Skin of body (tissue), 2 donors: Measurements from ENCODE around the gene ARHGEF7. TPM values are rescaled to one million over a fixed set of nuclear protein-coding genes. Genes with fewer than 3 reads are reported as not detected.

Experiments used
- DNase-seq: peaks from one replicate; lab custom pipeline; 2025; lab: John Stamatoyannopoulos, UW
- total RNA-seq: library from RNA; depleted of rRNA; stranded (reverse); fragments of >200 nt; gene quantifications from one replicate; pipeline ENCODE4 v1.2.3, GENCODE V29; 2014

Gene ARHGEF7
- total RNA-seq, 1 donor from 2014 or later = 114 TPM

DNA sequence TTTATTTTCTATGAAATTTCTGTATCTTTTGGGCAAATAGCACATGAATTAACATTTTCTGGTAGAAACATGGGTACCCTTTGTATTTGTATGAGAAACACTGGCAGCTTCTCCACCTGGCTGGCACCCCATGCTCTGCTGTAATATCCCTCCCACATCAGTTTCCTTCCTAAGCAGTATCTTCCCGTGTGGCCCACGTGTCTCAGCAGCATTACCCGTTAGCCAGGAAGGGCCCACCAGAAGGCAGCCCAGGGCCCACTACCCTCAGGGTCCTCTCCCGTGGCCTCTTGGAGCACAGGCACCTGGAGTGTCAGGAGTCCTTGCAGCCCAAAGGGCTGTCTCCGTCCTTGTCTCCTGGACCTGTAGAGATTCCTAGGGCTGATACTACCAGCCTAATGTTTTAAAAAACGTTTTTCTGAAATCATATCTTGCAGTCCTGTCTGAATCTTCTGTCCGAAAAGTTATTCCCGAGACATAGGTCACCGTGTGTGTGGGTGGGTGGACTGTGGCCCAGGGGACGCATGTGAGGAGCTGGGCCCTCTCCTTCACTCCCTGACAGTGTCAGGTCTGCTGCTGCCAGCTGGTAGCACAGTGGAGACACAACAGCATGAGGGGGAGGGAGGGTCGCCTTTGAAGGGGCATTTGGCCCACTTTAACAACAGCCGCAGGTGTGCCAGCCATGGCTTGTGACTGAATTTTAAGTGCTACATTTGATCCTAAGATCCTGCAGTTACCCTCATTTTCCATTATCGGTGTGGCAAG is 183.3 kb downstream of the ARHGEF7 start:
- DNase-seq = no peak

DNA sequence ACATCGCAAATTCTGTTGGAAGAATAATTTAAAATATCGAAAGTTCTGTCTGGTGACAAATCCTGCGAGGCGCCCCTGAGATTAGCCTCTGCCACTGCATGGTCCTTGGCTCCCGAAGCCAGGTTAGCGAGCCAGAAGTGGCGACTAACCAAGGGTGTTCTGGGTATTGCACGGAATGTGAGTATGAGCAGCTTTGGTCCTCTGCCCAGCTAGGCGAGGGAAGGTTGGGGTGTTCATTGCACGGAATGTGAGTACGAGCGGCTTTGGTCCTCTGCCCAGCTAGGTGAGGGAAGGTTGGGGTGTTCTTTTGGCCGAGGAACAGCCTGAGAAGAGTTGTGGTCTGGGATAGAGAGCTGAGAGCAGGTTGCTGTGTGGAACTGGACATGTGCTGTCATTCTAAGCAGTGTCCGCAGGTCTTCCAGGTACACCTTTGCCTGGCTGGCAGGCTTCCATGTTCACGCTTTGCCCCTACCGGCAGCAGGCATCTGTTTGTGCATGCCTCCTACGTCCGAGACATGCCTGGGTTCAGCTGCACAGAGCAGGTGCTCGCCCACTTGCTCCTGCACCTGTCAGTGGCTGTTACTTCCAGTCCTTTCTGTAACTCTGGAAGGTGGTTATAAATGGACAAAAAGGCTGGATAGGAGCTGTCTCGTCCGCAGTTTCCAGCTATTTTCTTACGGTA is 187.1 kb downstream of the ARHGEF7 start:
- DNase-seq = no peak

DNA sequence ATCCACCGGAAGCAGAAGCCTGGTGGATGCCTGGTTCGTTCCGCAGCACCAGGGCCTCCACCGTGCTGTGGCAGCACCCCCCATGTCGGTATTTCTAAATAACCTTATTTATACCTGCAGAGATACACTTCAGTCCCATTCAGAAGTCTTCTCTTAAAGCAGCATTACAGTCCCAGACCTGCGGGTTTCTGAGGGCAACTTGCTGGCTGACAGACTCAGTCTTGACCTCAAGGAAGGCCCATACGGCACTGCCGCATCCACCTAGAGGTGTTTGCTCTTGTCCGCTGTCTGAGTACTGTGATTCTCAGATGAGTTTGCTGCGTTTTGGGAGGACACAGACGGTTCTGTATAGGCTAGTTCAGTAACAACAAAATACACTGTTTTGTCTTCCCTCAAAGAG is 188.4 kb downstream of the ARHGEF7 start:
- DNase-seq = no peak

DNA sequence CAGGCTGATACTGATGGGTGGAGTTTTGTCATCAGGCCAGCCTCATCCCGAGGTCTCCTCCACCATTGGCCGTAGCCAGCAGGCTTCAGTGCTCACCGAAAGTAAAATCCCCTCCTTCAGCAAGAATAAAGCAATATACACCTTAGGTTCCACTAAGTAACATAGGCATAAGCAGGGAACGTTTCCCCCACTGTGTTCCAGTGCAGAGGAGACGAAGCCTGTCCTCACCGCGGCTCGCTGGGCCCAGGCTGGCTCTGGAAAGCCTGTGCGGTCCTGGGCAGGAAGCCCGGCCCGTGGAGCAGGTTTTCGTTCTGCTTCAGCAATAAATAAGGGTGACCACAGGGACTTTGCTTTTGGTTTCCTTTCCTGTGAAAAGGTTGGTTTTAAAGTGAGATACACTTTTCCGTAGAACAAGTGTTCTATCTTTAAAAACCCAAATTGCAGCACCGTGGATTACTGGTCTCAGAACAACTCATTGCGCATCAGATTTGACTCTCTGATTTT is 189.0 kb downstream of the ARHGEF7 start:
- DNase-seq = no peak

DNA sequence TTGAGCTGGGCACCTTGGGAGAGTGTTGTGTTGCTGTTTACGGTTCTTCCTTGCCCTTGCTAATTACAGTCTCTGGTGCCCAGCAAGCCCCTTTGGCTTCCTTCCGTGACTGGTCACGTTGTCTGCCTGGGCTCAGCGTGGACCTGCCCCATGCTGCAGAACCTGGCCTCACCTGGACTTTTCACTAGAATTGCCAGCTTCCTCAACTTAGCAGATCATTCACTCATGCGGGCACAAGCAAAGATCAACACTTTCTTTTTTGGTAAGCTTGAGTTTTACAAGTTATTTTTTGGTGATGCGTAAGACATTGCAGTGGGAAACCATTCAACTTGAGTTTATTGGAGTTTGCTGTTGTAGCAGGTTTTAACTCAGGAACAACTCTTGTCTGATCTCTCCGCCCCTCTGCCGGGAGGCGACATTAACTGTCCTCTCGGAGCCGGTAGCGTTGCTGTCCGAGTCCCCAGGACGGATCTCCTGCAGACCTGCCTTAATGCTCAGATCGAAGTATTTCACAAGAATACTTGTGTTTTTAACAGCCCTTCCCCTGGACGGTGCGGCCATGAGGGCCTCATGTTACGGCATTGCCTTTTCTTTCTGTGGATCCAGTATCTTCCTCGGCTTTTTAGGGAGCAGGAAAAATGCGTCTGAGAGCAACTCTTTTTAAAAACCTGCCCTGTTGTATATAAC is 189.6 kb downstream of the ARHGEF7 start:
- no peak for DNase-seq

DNA sequence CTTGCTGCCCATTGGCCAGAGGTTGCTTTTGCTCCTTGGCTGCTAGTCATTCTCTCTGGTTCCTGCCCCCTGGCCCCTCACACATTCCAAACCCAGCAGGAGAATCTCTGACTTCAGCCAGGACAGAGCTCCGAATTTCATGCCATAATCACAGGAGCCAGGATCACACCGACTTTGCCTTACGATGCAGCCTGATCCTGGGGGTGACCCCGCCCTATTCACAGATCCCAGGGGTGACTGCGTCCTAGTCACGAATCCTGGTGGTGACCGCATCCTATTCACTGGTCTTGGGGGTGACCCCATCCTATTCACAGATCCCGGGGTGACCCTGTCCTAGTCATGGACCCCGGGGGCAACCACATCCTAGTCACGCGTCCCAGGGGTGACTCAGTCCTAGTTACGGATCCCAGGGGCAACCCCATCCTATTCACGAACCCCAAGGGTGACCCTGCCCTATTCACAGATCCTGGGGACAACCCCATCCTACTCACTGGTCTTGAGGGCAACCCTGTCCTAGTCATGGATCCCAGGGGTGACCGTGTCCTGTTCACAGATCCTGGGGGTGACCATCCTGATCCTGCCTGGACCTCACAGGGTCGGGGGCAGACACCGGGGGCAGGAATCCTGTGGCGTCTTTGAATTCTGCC is 198.0 kb downstream of the ARHGEF7 start:
- DNase-seq = no peak

DNA sequence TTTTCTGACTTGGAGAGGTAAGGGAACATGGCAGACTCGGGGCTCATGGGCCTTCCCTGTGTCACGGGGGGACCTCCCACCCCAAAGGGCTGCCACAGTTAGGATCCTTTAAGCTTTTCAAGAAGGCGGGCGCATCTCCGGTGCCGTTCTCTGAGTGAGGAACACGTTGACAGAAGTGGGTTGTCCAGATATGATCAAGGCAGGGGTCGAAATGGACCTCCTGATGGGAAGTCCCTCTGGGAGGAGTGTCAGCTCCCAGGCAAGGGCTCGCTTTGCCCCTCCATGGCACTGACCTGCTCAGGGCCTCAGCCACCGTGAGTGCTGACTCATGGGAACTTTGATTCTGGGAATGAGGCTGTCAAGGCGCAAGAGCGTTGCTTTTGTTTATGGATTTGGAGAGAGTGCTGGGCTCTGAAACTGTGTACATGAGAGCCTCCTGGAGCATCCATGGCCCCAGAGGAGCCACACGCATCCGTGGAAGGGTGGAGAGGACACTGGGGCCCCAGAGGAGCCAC is 198.9 kb downstream of the ARHGEF7 start:
- no peak for DNase-seq

DNA sequence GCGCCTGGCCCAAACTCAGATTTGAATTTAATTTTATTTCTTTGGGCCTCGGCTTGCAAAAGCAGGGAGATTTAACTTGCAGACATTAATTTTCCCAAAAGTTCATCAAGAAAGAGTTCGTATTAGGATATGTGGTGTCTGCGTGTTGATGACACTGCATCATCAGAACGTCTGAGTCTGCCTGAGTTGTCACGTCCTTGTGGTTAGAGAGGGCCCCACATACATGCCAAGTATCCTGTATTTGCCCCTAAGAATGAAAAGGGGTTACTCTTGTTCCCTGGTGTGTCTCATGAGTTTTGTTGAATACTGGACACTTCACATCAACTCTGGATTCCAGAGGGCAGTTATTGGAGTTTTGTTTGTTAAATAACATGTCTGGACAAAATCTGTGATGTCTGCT is 199.7 kb downstream of the ARHGEF7 start:
- DNase-seq = peak; percentile 6

DNA sequence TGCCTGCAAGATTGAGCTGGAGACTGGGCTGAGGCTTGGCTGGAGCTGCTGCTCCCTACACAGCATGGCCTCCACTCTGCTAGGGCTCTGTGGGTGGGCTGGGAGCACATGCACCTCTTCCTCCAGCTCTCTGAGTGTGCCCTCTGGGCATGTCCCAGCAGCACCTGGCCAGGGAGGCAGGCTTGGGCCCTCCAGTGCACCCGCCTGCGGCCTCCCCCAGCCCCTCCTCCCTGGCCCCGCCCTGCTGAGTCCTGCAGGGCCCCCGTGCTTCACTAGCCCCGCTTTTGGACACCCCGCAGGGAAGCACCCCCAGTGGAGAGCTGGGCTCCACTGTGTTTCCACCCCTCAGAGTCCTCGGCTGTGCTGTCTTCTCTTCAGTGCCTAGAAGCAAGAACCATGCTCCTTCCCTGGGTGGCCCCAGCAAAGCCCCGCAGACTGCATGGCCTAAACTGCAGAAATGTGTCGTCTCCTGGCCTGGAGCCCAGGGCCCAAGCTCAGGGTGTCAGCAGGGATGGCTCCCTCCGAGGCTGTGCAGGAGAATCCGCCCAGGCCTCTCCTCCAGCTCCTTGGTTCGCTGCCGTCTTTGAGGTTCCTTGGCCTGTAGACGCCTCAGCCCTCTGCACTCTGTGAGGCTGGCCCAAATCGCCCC is 200.4 kb downstream of the ARHGEF7 start:
- DNase-seq = no peak

DNA sequence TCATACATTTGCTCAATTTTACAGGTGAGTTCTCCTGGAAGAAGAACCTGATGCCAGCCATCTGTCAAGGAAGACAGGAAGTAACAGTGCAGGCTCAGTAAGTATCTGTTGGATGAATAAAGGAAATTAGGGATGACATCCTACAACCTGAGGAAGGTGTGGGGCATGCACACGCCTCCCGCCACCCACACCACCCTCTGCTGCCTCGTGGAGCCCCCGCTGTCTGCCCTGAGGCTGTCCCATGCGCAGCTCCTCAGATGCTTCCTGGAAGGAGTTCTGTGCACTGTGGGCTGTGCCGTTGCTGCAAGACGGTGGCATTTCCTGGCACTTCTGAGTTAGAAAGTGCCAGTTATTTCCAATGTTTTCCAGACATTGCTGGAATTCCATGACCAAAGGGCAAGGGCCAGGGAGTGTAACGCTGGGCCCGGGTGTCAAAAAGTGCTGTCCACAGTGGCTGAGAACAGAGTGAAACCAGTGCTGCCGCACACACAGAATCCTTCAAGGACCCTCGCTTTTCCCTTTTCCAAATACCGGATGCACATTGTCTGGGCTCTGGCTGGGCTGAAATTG is 201.1 kb downstream of the ARHGEF7 start:
- no peak for DNase-seq

DNA sequence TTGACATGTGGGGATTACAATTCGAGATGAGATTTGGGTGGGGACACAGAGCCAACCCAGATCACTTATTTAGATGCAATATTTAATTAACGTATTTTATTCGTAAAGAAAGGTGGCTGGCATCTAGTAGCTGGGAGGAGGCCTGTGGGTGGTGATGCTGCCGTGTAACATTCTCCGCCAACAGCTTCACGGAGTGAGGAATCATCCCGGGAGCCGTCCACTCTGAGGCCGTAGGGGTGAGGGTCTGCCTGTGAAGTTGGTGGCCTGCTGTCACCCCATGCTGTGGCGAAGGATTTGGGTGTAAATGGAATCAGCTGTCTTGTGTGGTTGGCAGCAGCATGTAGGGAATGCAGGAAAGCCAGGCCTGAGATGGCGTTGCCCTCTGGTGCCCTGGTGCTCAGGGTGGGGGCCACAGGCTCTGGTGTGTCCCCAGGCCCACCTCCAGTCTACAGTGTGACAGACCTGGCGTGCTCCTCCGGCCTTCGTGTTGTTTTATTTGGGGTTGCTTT is 202.0 kb downstream of the ARHGEF7 start:
- DNase-seq = no peak

DNA sequence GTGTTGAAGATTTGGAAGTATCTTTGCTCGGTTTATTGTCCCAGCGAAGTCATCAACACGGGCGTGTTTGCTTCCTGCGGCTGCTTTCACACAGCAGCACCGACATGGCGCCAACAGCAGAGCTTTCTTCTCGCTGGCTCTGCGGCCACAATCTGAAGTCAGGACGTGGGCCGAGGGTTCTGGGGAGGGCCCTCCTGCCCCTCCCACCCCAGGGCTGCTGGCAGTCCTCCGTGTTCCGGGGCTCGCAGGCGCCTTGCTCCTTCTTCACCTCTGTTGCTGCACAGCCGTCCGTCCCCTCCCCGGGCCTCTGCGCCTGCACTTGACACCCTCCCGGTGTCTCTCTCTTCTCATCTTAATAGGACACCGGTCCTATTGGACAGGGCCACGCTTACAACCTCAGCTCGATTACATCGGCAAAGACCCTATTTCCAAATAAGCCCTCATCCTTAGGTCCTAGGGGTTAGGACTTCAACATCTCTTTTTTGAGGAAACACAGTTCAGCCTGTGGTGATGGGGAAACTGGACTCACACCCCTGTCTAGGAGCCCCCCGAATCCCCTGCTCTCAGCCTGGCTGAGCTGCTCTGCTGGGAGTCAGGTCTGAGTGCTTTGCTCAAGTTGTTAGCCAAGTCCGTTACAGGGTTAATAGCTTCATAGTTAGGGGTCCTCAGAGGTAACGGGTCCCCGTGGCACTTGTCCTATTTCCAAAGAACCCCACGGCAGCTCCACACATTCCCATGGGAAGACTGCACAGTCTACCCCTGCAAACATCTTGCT is 202.6 kb downstream of the ARHGEF7 start:
- DNase-seq = no peak

DNA sequence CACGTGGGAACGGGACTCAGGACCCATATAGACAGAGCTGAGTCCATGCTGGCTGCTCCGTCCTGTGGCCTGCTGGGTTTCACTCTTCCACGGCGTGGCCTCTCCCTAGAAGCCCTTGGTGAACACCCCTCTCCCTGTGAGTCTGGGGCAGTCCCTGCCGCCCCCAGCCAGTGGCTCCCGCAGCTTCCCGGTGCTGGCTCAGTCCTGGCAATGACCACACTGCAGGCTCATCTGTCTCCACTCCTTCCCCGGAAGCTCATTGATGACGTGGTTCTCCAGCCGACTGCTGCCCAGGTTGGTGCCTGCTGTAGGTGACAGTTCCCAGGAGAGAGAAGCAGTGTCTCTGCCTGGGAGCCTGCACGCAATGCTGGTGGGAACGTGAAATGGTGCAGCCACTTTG is 203.3 kb downstream of the ARHGEF7 start:
- no peak for DNase-seq

DNA sequence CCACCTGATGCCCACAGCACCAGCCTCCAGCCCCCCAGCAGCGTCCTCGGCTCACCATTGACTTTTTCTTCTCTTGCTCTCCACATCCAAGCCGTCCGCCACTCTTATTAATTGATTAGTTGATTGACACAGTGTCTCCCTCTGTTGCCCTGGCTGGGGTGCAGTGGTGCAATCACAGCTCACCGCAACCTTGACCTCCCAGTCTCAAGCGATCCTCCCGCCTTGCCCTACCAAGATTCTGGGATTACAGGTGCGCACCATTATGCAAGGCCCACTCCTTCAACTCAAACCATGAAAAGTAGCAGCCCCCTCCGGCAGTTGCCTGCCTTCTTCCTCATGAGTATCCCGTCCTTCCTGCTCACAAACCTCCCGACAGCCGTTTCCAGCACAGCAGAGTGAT is 204.4 kb downstream of the ARHGEF7 start:
- no peak for DNase-seq

DNA sequence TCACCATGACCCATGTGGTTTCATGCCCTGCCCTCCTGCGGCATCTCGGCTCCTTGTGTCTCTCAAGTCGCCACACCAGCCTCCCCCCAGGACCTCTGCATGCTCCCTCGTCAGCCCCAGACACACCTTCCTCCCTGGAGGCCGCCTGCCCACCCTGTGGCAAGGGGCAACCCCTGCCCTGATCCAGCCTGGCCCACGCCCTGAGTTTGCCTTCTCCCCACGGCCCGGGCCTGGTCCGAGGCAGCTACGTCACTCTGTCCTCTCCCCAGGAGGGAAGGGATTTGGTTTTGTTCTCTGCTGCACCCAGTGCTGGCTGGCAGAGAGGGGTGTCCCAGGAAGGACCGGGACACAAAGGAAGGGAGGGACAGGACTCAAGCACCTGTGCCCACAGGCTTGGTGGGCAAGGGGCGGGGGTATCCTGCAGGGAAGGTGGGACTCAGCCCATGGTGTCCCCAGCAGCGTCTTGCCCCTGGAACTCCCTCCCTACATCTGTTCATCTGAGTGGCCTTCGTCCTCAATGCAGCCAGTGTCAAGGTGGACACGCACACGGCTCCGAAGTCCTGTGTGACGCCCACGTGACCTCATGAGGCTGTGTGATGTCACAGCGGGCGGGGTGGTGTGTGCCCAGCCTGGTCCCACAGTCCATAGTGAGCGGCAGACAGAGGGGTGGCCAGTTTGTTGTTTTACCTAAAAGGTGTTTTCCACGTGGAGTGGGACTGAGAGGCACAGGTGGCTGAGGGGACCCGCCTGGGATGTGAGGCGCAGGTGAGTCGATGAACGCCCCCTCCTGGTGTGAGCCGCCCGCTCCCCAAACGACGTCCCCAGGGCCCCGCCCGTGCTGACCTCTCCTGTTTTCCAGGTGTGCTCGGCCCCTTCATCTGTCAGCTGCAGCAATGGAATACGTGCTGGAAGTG is 205.1 kb downstream of the ARHGEF7 start, which contains the start of gene TEX29:
Gene TEX29, plus strand, starts transcription at position 645 of the 914 bp plus-strand sequence. Its CDS starts 249 bp downstream, at position 894.
- no peak for DNase-seq

DNA sequence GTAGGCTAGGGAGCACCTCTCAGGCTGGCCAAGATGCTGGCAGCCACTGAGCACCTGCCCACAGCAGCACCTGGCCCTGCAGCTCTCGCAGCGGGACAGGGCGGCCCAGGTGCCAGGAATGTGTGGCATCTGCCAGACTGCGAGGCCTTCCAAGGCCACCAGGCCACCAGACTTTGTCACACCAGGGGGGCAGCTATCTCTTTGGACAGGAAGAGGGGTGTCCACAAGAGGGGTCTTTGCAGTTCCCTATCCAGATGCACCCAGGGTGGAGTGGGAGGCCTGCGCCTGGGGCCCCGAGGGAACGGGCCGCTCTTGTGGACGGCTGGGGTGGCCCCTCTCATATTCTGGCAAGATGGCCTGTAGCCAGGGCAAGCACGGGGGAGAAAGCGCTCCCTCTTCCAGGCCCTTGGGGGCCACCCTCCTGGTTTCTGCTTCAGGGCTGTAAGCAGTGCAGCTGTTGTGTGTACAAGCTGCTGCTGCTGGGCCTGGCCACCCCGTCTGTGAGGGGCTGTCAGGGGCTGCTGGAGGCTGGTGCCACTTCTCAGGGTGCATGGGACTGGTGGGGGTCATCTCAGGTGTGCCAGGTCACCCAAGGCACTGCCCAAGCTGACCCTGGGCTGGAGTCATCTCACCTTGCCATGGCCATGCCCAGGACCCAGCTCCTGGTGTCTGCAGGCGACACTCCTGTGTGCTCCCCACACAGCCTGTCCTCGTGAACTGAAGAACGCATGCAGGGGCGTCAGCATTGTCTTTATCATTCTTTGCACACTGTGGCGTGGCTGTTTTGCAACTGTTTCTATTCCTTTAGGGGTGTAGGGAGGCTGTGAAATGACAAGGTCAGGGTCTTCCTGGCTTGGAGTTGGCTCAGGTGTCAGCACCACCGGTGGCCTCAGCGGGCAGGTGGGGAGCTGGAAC is 207.1 kb downstream of the ARHGEF7 start:
- no peak for DNase-seq

DNA sequence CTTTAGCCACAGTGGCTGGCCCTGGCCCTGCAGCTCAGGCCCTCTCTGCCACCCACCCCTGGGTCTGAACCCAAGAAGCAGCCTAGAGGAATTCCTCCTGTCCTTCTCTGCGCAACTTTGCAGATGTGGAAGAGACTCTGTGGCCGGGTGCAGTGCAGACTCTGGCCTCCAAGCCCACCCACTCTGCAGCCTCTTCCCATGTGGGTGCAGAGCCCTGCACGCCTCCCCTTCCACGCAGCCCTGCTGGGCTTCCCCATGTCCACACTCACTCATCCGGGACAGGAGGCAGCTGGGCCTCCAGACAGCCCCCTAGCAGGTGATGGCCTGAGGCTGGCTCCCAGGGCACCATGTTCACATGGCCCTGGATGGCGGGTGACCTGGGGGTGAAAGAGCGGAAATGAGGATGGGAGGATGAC is 207.8 kb downstream of the ARHGEF7 start:
- no peak for DNase-seq
